H1 (cell line): ENCODE results near the gene TMTC2. TPM values are rescaled to one million over a fixed set of nuclear protein-coding genes. Genes with fewer than 3 reads are reported as not detected.

Source experiments
- CTCF ChIA-PET: fragments of 300-600 bp; sonication (Branson Sonifier 250); formaldehyde crosslinking; loops from one replicate; lab custom pipeline; 2021; ENCODE audit not compliant: partially characterized antibody; lab: Charles Lee
- POLR2A ChIA-PET: fragments of 300-600 bp; sonication (Branson Sonifier 250); formaldehyde crosslinking; loops from one replicate; lab custom pipeline; 2021; ENCODE audit warnings: inconsistent platforms; ENCODE audit not compliant: partially characterized antibody; lab: Charles Lee
- DNase-seq, 2 experiments: peaks; one replicate each; pipeline versions ENCODE4 v3.0.0 to v3.0.0-alpha.2; 2010 to 2022; ENCODE audit warnings: low spot score in 2 of 2, low read depth in 1 of 2, mixed read lengths in 1 of 2
- FAIRE-seq: peaks from 2 replicates; lab custom pipeline; 2011; peaks lifted over from hg19 to GRCh38; lab: Jason Lieb, UNC
- H2AFZ ChIP-seq: 2 replicates; pipeline ENCODE4 v1.8.1; 2012; ENCODE audit warnings: low read length, inconsistent platforms
- H2AK5ac ChIP-seq: 2 replicates; pipeline ENCODE4 v1.6.1; 2013; ENCODE audit warnings: low read depth, low read length
- H2BK120ac ChIP-seq: replicated peaks from 2 replicates; pipeline ENCODE3; 2013; ENCODE audit warnings: low read depth, low read length, inconsistent platforms
- H2BK12ac ChIP-seq: 2 replicates; pipeline ENCODE4 v1.6.1; 2013; ENCODE audit warnings: low read depth, low read length
- H2BK15ac ChIP-seq: 2 replicates; pipeline ENCODE4 v1.6.1; 2013; ENCODE audit warnings: low read length
- H2BK20ac ChIP-seq: 2 replicates; pipeline ENCODE4 v1.6.1; 2013; ENCODE audit warnings: low read length
- H2BK5ac ChIP-seq: 2 replicates; pipeline ENCODE4 v1.6.1; 2013; ENCODE audit warnings: low read depth, low read length
- H3K14ac ChIP-seq: 2 replicates; pipeline ENCODE4 v1.6.1; 2013; ENCODE audit warnings: inconsistent platforms; ENCODE audit not compliant: insufficient read length
- H3K18ac ChIP-seq: 2 replicates; pipeline ENCODE4 v1.6.1; 2013; ENCODE audit warnings: low read length; ENCODE audit errors: extremely low read depth
- H3K23ac ChIP-seq: 2 replicates; pipeline ENCODE4 v1.6.1; 2013; ENCODE audit warnings: inconsistent platforms; ENCODE audit not compliant: insufficient read length
- H3K23me2 ChIP-seq: 2 replicates; pipeline ENCODE4 v1.6.1; 2013; ENCODE audit warnings: low read depth, low read length
- H3K27ac ChIP-seq: 2 replicates; pipeline ENCODE4 v1.6.1; 2011; ENCODE audit warnings: low read depth, low read length, inconsistent platforms
- H3K27me3 ChIP-seq, 4 experiments: replicated peaks in 1 of 4; 1 replicate in 1 of 4; 2 replicates in 3 of 4; pipeline versions ENCODE4 v1.6.1 to v1.8.1; 2011 to 2013; ENCODE audit warnings: low read length in 3 of 4, mild to moderate bottlenecking in 3 of 4, inconsistent platforms in 2 of 4, mixed read lengths in 2 of 4, moderate library complexity in 1 of 4; ENCODE audit not compliant: control insufficient read depth in 3 of 4, insufficient read depth in 3 of 4; ENCODE audit errors: extremely low read depth in 1 of 4
- H3K36me3 ChIP-seq, 4 experiments: 2 replicates each; pipeline versions ENCODE4 v1.6.1 to v1.8.1; 2011 to 2013; ENCODE audit warnings: mild to moderate bottlenecking in 4 of 4, low read length in 3 of 4, moderate library complexity in 2 of 4, control low read depth in 1 of 4, inconsistent platforms in 1 of 4; ENCODE audit not compliant: insufficient read depth in 4 of 4, control insufficient read depth in 2 of 4
- H3K4ac ChIP-seq: replicated peaks from 2 replicates; pipeline ENCODE3; 2013; ENCODE audit warnings: low read length, low read depth, mixed read lengths, inconsistent platforms; ENCODE audit not compliant: insufficient read length
- H3K4me1 ChIP-seq, 4 experiments: replicated peaks in 1 of 4; 1 replicate in 1 of 4; 2 replicates in 3 of 4; pipeline versions ENCODE4 v1.6.1 to v1.8.1; 2011 to 2013; ENCODE audit warnings: low read length in 3 of 4, inconsistent platforms in 2 of 4, mixed read lengths in 1 of 4; ENCODE audit not compliant: insufficient read depth in 4 of 4, control insufficient read depth in 3 of 4
- H3K4me2 ChIP-seq, 2 experiments: 2 replicates each; pipeline versions ENCODE4 v1.6.1 to v1.8.1; 2011 to 2013; ENCODE audit warnings: low read depth in 2 of 2, low read length in 2 of 2, control low read depth in 1 of 2, inconsistent platforms in 1 of 2, mild to moderate bottlenecking in 1 of 2; ENCODE audit not compliant: insufficient read depth in 1 of 2
- H3K4me3 ChIP-seq, 4 experiments: fragments of 200-600, 300-600 bp in 1 of 4; sonication (generic), shearing (Covaris generic), sonication (Bioruptor Twin) in 1 of 4; 2 replicates each; pipeline versions ENCODE4 v1.5.1 to v1.8.1; 2011 to 2016; ENCODE audit warnings: low read length in 4 of 4, low read depth in 3 of 4, control low read depth in 2 of 4, inconsistent platforms in 2 of 4, mild to moderate bottlenecking in 2 of 4, mixed read lengths in 1 of 4, moderate library complexity in 1 of 4; ENCODE audit not compliant: insufficient read depth in 2 of 4; ENCODE audit errors: extremely low read depth in 1 of 4
- H3K56ac ChIP-seq: replicated peaks from 2 replicates; pipeline ENCODE3; 2013; ENCODE audit warnings: low read depth, mild to moderate bottlenecking, mixed read lengths, low read length, inconsistent platforms; ENCODE audit not compliant: insufficient read length
- H3K79me1 ChIP-seq: 2 replicates; pipeline ENCODE4 v1.6.1; 2013; ENCODE audit warnings: low read depth, low read length, control low read depth
- H3K79me2 ChIP-seq, 2 experiments: 2 replicates each; pipeline versions ENCODE4 v1.6.1 to v1.8.1; 2012 to 2013; ENCODE audit warnings: low read length in 2 of 2, mild to moderate bottlenecking in 2 of 2, inconsistent platforms in 1 of 2; ENCODE audit not compliant: insufficient read depth in 2 of 2, control insufficient read depth in 1 of 2
- H3K9ac ChIP-seq, 4 experiments: replicated peaks in 1 of 4; 1 replicate in 1 of 4; 2 replicates in 3 of 4; pipeline versions ENCODE4 v1.6.1 to v1.8.1; 2011 to 2013; ENCODE audit warnings: low read depth in 3 of 4, low read length in 3 of 4, control low read depth in 2 of 4, mild to moderate bottlenecking in 2 of 4, moderate library complexity in 2 of 4, inconsistent platforms in 1 of 4; ENCODE audit errors: extremely low read depth in 1 of 4
- H3K9me3 ChIP-seq, 2 experiments: 2 replicates each; pipeline versions ENCODE4 v1.6.1 to v1.8.1; 2012 to 2013; ENCODE audit warnings: mild to moderate bottlenecking in 2 of 2, moderate library complexity in 2 of 2, control low read depth in 1 of 2, inconsistent platforms in 1 of 2, low read depth in 1 of 2, low read length in 1 of 2, mixed read lengths in 1 of 2; ENCODE audit not compliant: insufficient read depth in 2 of 2
- H4K20me1 ChIP-seq, 2 experiments: replicated peaks in 1 of 2; 2 replicates each; pipeline versions ENCODE3 to v1.8.1; 2011 to 2013; ENCODE audit warnings: inconsistent platforms in 2 of 2, low read length in 2 of 2, mild to moderate bottlenecking in 1 of 2; ENCODE audit not compliant: insufficient read depth in 2 of 2, control insufficient read depth in 1 of 2
- H4K5ac ChIP-seq: 2 replicates; pipeline ENCODE4 v1.6.1; 2013; ENCODE audit warnings: low read length, low read depth, mixed read lengths, inconsistent platforms; ENCODE audit not compliant: insufficient read length
- H4K8ac ChIP-seq: 2 replicates; pipeline ENCODE4 v1.8.0; 2013; ENCODE audit warnings: mild to moderate bottlenecking, moderate library complexity, low read length, inconsistent platforms; ENCODE audit not compliant: insufficient read depth; ENCODE audit errors: extremely low read depth
- H4K91ac ChIP-seq: replicated peaks from 2 replicates; pipeline ENCODE3; 2013; ENCODE audit warnings: low read length, mixed read lengths, inconsistent platforms; ENCODE audit not compliant: insufficient read length
- WGBS, 2 experiments: shearing (Covaris generic) in 1 of 2; methylation state at CpG; one replicate each; pipeline versions ENCODE4 v1.1.6 to v1.1.7; 2013 to 2015; ENCODE audit warnings: low lambda C conversion rate in 2 of 2, mixed read lengths in 2 of 2, inconsistent platforms in 1 of 2, low coverage in 1 of 2, missing lambda C conversion rate in 1 of 2; ENCODE audit not compliant: insufficient replicate concordance in 2 of 2, insufficient coverage in 1 of 2, insufficient read length in 1 of 2; ENCODE audit errors: extremely low coverage in 1 of 2, missing lambda C conversion rate in 1 of 2; 5-methylcytosine and 5-hydroxymethylcytosine counted together
- polyA plus RNA-seq, 7 experiments: library from polyadenylated mRNA; depleted of rRNA in 3 of 7; stranded (reverse) in 5 of 7; unstranded in 2 of 7; fragments of >200 nt in 5 of 7; fragments of 200-250 nt in 2 of 7; gene quantifications; 1 replicate in 5 of 7; 2 replicates in 1 of 7; 4 replicates in 1 of 7; pipeline versions ENCODE4 v1.2.1 to v1.2.3, GENCODE V29; 2011 to 2013; ENCODE audit warnings: missing spikeins in 2 of 7, mixed read lengths in 2 of 7
- total RNA-seq: library from RNA; stranded (reverse); fragmentation: NEBNext Ultra II Directional; extraction: Animal tissue kit (Norgen Biotek cat#: 25700); gene quantifications from 2 replicates; pipeline ENCODE4 v1.2.1, GENCODE V29; 2021
- TF ChIP-seq, protein P1 (sequence below): IDR thresholded peaks from 2 replicates; pipeline ENCODE4 v1.6.1; 2012; ENCODE audit warnings: inconsistent platforms

TMTC2 gene
- total and polyA plus RNA-seq, 2 of the 8 experiments (the other 6 are each of a cell fraction or from before 2014, with no cell fraction given), result 2.3 to 3.9 TPM

DNA sequence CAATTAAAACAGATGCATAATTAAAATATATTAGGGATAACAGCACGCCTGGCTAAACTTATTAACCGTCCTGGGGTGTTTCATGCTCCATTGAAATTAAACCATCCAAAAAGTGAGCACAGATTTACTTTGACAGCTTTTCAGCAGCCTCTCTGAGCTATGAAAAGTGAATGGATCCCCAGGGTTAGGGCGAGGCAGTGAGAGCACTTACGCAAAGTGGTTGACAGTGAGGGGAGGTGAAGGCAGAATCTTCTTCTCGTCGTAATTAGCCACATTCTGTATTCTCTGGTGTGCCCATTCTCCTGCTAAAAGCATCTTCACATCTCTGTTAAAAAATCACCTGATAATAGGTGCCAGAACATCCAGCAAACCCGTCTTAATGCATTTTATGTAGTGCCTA, 1.9 kb downstream of the TMTC2 start:
- peaks cover 0 to 7% (median 2%) of the 10 kb centered on the region in 4 experiments; a peak in 3 of 7 replicates for H3K4me1 ChIP-seq
- no peak for DNase-seq
- no peak overlapping the region for H2BK12ac ChIP-seq
- no peaks in the 10 kb centered on the region; a peak in 1 of 8 replicates for H3K36me3 ChIP-seq
- TF ChIP-seq, protein P1, sequence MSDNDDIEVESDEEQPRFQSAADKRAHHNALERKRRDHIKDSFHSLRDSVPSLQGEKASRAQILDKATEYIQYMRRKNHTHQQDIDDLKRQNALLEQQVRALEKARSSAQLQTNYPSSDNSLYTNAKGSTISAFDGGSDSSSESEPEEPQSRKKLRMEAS, result no peak
- H4K5ac ChIP-seq, result no peak overlapping the region
- no peak overlapping the region for H4K91ac ChIP-seq
- H3K79me1 ChIP-seq, result no peaks in the 10 kb centered on the region
- CTCF ChIA-PET, result no interaction called here
- POLR2A ChIA-PET, result no interaction called here
- H2BK5ac ChIP-seq, result no peak overlapping the region
- no peak overlapping the region for H3K18ac ChIP-seq
- no peak overlapping the region for H3K27ac ChIP-seq
- no peak overlapping the region for H2AFZ ChIP-seq
- no peak overlapping the region for H2BK120ac ChIP-seq
- no peak for FAIRE-seq
- 79% methylated on average over 7 of the region's 7 CpGs; no CpG with 5 or more reads in 1 of the 2 experiments for WGBS, 2 experiments
- H3K4ac ChIP-seq, result no peak overlapping the region
- H3K27me3 ChIP-seq, result 0 out of 7 replicates have a peak, but pooled peaks cover 0 to 2% (median 0%) of the 10 kb centered on the region in 4 experiments
- H2AK5ac ChIP-seq, result no peak overlapping the region
- H3K9ac ChIP-seq, result no peak overlapping the region
- H2BK15ac ChIP-seq, result no peak overlapping the region
- H3K79me2 ChIP-seq, result no peaks in the 10 kb centered on the region
- no peak overlapping the region for H2BK20ac ChIP-seq
- no peaks in the 10 kb centered on the region for H3K9me3 ChIP-seq
- H3K14ac ChIP-seq, result no peak overlapping the region
- peak overlapping the region; percentile 85 to 86 for H3K4me2 ChIP-seq
- H3K56ac ChIP-seq, result no peak overlapping the region
- no peak overlapping the region for H3K23ac ChIP-seq
- peaks cover 0 to 1% of the 10 kb centered on the region in 2 experiments for H4K20me1 ChIP-seq
- H4K8ac ChIP-seq, result no peak overlapping the region
- H3K4me3 ChIP-seq, result peak overlapping the region in 2 of 4 experiments; percentile 73 to 81; a peak in 3 of 8 replicates
- H3K23me2 ChIP-seq, result peaks cover 13% of the 10 kb centered on the region
